ENCODE measurements around the gene SLC7A5.
"Not testable (repeated sequence)": the region's sequence is repeated elsewhere in the genome, so short reads cannot be mapped to it uniquely, and the experiment has no call there.

GRCh38 chr16:87827588-87827915, 41.8 kb downstream of the SLC7A5 start:
- TF ChIP-seq, protein P1, sequence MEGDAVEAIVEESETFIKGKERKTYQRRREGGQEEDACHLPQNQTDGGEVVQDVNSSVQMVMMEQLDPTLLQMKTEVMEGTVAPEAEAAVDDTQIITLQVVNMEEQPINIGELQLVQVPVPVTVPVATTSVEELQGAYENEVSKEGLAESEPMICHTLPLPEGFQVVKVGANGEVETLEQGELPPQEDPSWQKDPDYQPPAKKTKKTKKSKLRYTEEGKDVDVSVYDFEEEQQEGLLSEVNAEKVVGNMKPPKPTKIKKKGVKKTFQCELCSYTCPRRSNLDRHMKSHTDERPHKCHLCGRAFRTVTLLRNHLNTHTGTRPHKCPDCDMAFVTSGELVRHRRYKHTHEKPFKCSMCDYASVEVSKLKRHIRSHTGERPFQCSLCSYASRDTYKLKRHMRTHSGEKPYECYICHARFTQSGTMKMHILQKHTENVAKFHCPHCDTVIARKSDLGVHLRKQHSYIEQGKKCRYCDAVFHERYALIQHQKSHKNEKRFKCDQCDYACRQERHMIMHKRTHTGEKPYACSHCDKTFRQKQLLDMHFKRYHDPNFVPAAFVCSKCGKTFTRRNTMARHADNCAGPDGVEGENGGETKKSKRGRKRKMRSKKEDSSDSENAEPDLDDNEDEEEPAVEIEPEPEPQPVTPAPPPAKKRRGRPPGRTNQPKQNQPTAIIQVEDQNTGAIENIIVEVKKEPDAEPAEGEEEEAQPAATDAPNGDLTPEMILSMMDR (IDR thresholded peaks at IDR 0.05) = not testable (repeated sequence)
- not testable (repeated sequence) for TF ChIP-seq POLR2A, POLR2AphosphoS5 (IDR thresholded peaks at IDR 0.05)

Measured in prostate gland (tissue), 2 donors.